ENCODE measurements around the gene DDX23.
"Not testable (repeated sequence)": the region's sequence is repeated elsewhere in the genome, so short reads cannot be mapped to it uniquely, and the experiment has no call there.

Gene DDX23

DNA sequence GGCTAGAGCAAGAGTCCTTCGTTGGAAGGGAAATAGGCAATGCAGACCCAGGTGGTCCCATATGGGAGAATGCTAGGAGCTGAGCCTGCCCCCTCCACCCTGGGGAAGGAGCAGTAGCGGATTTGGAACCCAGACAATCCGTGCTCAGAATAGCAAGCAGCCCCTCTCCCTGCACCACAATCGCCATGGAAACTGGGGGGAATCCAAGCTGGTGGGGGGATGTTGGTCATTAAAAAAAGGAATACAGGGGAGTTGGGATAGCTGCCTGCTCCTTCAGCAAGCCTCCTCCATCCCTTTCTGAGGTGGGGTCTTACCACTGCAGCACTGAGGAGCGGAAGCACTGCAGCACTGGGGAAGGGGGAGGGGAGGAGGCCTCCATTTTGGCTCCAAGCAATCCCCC is 10.8 kb upstream of the DDX23 start:
- DNase-seq (ENCODE audit: low read depth): no peak

GRCh38 chr12:48861111-48861510 is 9.1 kb upstream of the DDX23 start:
- peak; percentile 10 for DNase-seq (ENCODE audit: low read depth)

DNA sequence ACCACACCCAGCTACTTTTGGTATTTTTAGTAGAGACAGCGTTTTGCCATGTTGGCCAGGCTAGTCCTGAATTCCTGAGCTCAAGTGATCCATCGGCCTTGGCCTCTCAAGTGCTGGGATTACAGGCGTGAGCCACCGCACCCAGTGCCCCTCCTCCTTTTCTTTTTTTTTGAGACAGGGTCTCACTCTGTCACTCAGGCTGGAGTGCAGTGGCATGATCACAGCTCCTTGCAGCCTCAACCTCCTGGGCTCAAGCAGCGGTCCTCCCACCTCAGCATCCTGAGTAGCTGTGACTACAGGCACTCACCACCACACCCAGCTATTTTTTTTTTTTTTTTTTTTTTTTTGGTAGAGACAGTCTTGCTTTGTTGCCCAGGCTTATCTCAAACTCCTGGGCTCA is 8.3 kb upstream of the DDX23 start:
- not testable (repeated sequence) for DNase-seq (ENCODE audit: low read depth)

DNA sequence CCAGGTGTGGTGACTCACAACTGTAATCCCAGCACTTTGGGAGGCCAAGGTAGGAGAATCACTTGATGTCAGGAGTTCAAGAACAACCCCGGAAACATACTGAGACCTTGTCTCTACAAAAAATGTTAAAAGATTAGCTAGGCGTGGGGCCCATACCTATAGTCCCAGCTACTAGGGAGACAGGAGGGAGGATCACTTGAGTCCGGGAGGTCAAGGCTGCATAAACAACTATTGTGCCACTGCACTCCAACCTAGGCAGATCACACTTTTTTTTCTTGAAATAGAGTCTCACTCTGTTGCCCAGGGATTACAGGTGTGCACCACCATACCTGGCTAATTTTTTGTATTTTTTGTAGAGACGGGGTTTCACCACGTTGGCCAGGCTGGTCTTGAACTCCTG is 7.6 kb upstream of the DDX23 start:
- no peak for DNase-seq (ENCODE audit: low read depth)

GRCh38 chr12:48858043-48858442 is 6.1 kb upstream of the DDX23 start:
- DNase-seq (ENCODE audit: low read depth): no peak

- no peak for DNase-seq (ENCODE audit: low read depth)
These were observed 5.5 kb upstream of the DDX23 start for GRCh38 chr12:48857278-48857994.

DNA sequence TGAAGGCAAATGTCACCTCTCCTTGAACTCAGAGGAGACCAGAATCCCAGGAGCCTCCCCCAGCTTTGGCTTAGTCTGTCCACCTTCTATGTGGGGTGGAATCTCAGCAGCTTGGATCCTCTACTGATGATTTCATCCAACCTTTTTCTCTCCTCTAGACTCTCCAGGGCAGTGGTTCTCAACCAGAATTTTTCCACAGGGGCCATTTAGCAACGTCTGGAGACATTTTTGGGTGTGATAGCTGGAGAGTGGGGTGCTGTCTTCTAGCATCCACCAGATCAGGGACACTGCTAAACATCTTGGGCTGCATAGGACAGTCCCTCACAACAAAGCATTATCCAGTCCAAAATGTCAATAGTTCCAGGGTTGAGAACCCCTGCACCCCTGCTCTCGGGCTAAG is 4.4 kb upstream of the DDX23 start:
- DNase-seq (ENCODE audit: low read depth): no peak

DNA sequence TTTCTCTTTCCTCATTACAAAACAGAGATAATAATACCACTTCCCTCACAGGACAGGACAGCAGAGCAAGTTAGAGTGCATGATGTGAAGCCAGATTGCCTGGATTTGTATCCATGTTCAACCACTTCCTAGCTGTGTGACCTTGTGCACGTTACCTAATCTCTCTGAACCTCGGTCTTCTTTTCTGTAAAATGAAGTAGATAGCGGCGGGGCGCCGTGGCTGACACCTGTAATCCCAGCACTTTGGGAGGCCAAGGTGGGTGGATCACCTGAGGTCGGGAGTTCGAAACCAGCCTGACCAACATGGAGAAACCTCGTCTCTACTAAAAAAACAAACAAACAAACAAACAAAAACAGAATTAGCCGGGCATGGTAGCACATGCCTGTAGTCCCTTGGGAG is 3.0 kb upstream of the DDX23 start:
- not testable (repeated sequence) for DNase-seq (ENCODE audit: low read depth)

DNA sequence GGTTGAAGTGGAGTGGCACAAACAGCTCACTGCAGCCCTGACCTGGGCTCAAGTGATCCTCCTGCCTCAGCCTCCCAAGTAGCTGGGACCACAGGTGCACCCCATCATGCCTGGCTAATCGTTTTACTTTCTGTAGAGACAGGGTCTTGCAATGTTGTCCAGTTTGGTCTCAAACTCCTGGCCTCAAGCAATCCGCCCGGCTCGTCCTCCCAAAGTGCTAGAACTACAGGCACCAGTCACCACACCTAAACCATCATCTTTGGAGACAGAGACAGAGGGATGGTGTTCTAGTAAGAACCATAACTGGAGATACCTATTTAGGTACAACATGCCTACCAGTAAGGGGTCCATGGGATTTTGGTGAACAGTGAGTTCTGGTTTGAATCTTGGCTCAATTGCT is 2.5 kb upstream of the DDX23 start:
- DNase-seq (ENCODE audit: low read depth): no peak

- DNase-seq (ENCODE audit: low read depth): peak; percentile 83
These were observed 1.0 kb upstream of the DDX23 start for GRCh38 chr12:48852734-48853688.

DNA sequence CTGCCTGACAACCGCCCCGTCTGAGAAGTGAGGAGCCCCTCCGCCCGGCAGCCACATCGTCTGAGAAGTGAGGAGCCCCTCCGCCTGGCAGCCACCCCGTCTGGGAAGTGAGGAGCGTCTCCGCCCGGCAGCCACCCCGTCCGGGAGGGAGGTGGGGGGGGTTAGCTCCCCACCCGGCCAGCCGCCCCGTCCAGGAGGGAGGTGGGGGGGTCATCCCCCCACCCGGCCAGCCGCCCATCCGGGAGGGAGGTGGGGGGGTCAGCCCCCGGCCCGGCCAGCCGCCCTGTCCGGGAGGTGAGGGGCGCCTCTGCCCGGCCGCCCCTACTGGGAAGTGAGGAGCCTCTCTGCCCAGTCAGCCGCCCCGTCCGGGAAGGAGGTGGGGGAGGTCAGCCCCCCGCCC is 9.9 kb downstream of the DDX23 start:
- not testable (repeated sequence) for DNase-seq (ENCODE audit: low read depth)

DNA sequence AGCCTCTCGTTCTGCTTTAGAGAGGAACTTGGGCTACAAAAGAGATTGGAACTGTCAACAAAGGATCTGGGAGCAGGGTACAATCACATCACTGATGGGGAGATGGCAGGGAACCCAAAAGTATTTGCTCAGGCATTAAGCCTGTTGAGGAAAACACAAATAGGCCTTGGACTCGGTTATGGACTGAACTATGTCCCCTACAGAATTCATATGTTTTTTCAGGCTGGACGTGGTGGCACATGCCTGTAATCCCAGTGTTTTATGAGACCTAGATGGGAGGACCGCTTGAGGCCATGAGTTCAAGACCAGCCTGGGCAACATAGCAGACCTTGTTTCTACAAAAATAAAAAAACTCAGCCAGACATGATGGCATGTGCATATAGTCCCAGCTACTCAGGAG is 13.9 kb downstream of the DDX23 start:
- no peak for DNase-seq (ENCODE audit: low read depth)

- DNase-seq (ENCODE audit: low read depth): no peak
These were observed 19.5 kb downstream of the DDX23 start for GRCh38 chr12:48832321-48833060.

DNA sequence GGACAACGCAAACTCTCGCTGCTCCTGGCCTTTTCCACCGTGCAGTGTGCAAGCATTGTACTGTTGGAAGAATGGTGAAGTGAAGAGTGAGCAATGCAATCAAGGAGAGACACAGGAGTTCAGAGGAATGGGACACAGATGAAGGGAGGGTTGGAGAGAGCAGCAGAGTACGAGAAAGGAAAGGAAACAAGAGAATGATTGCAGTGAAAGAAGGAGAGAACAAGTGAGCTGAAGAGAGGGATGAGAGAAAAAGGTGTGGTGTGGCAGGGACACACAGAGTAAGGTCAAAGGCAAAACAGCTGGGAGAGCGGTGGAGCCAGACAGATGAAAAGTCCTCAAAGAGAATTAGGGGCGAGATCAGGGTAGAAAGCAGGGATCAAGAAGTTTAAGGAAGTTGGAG is 20.7 kb downstream of the DDX23 start:
- no peak for DNase-seq (ENCODE audit: low read depth)

DNA sequence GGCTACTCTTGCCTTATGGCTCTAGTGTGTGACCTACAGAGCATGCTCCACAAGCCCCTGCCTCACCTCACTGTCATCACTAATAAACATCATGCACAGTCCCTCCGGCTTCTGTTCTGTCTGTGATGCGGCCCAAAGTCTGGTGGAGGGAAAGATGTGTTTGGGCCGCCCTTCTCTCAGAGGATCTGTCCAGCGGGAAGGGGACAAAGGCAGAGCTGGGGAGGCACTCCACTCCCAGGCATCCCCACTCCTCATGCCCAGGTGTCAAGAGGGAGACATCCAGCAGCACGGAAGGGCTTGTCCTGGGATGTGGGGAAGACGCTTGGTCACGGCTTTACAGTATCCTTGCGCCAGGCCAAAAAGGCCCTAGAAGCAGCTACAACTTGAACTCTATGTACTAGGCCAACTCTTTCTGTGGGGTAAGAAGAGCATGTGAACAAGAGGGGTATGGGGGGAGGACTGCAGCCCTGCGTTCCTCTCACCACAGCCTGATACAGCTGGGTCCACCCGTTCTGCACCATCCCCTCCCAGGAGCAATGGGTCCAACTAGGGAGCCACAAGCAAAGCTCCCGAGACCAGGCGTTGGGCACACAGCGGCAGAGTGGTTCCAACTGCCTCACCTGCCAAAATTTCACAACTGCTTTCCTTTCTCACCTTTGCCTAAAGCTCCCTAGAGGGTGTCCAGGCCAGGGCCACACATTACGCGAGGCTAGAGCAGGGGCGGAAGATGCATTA is 23.0 kb downstream of the DDX23 start:
- DNase-seq (ENCODE audit: low read depth): no peak

DNA sequence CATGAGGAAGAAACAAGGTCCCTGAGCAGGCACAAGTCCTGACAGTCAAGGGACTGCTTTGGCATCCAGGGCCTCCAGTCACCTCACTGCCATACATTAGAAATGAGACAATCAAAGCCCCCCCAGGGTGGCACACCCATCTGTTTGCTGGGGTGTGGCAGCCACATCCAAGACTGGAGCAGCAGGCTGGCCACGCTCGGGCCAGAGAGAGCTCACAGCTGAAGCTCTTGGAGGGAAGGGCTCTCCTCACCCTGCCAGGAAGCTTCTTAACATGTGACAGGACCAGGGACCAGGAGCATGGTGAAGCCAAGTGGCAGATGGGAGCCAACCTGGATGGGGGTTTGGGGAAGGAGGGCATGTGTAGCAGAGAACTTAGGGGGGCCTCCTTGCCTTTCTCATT is 23.7 kb downstream of the DDX23 start:
- no peak for DNase-seq (ENCODE audit: low read depth)

- no peak for DNase-seq (ENCODE audit: low read depth)
These were observed 24.4 kb downstream of the DDX23 start for GRCh38 chr12:48827513-48828096.

GRCh38 chr12:48827026-48827425 is 24.9 kb downstream of the DDX23 start:
- DNase-seq (ENCODE audit: low read depth): no peak

GRCh38 chr12:48826209-48826855 is 25.6 kb downstream of the DDX23 start:
- DNase-seq (ENCODE audit: low read depth): no peak

DNA sequence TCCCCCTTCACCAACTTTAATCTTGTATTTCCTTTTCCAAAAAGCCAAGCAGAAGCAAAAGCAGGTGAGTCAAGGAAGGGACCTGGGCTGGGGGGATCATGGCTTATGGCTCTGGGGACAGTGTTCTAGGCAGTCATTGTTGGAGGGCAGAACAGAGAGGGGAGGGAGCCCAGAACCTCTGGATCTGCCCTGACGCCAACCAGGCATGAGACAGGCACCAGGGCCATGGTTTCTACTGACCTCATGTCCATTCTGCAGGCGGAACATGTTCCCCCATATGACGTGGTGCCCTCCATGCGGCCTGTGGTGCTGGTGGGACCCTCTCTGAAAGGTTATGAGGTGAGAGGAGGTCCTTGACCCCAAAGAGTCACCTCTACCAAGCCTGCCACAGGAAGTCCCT is 27.1 kb downstream of the DDX23 start:
- no peak for DNase-seq (ENCODE audit: low read depth)

DNA sequence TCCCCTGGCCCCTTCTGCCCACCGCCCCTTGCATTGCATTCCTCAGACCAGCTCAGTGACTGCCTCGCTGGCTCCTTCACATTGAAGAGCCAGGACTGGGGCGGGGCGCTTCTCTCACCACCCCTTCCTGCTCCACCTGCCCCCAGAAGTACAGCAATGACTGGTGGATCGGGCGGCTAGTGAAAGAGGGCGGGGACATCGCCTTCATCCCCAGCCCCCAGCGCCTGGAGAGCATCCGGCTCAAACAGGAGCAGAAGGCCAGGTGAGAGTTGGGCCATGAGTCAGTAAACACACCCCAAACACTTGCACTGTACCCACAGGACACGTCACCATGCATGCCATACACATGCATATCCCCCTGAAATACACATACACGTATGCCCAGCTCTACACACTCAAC is 27.9 kb downstream of the DDX23 start:
- no peak for DNase-seq (ENCODE audit: low read depth)
